ENCODE data around the gene TVP23B. TPM values are rescaled to one million over a fixed set of nuclear protein-coding genes. Genes with fewer than 3 reads are reported as not detected.
"Not testable (repeated sequence)": the region's sequence is repeated elsewhere in the genome, so short reads cannot be mapped to it uniquely, and the experiment has no call there.

Gene TVP23B
- polyA plus RNA-seq, 6 donors from 2014 or later = 41.0 to 66.7 (median 49.1) TPM

DNA sequence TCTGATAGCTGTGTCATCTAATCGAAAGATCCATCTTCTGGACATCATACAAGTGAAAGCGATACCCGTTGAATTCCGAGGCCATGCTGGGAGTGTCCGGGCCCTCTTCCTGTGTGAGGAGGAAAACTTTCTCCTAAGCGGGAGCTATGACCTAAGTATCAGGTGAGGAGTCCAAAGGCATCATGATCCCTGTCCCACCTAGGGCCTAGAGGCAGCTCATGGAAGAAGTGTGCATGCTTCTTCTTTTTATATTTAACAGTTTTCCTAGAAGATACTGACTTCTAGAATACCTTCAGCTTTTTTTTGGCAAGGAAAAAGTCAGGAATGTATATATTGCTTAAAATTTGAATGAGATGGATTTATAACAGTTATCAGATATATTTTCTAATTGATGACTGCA is 22.6 kb upstream of the TVP23B start:
- H3K4me1 Mint-ChIP-seq; ATAC-seq (ENCODE audit: low read depth in 2 of 2); H3K4me3 Mint-ChIP-seq; H3K36me3 Mint-ChIP-seq; H3K27me3 Mint-ChIP-seq; H3K9me3 Mint-ChIP-seq; DNase-seq; H3K27ac Mint-ChIP-seq: not testable (repeated sequence)

DNA sequence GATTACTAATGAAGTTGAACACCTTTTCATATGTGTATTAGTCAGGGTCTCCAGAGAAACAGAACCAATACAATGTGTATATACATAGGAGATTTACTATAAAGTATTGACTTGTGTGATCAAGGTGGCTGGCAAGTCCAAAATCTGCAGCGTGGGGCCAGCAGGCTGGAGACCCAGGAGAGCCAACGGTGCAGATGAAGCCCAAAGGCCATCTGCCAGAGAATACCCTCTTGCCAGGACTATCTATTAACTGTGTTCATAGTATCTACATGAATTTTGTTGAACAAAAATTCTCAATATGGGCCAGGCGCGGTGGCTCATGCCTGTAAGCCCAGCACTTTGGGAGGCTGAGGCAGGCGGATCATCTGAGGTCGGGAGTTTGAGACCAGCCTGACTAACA is 20.8 kb upstream of the TVP23B start:
- H3K36me3 Mint-ChIP-seq, H3K9me3 Mint-ChIP-seq, H3K27ac Mint-ChIP-seq: not testable (repeated sequence)

GRCh38 chr17:18770572-18770971 is 10.4 kb upstream of the TVP23B start:
- DNase-seq; ATAC-seq (ENCODE audit: low read depth in 2 of 2); H3K9me3 Mint-ChIP-seq; H3K4me1 Mint-ChIP-seq; H3K27ac Mint-ChIP-seq; H3K36me3 Mint-ChIP-seq; H3K4me3 Mint-ChIP-seq: not testable (repeated sequence)
- peaks cover 14 to 28% (median 25%) of the 10 kb centered on the region in 3 donors for H3K27me3 Mint-ChIP-seq

More for the DNA sequence above, 20.8 kb upstream of the TVP23B start:
- H3K4me3 Mint-ChIP-seq; DNase-seq; H3K4me1 Mint-ChIP-seq; ATAC-seq (ENCODE audit: low read depth in 2 of 2); H3K27me3 Mint-ChIP-seq: not testable (repeated sequence)

- ATAC-seq (ENCODE audit: low read depth in 2 of 2); H3K36me3 Mint-ChIP-seq; H3K4me3 Mint-ChIP-seq; H3K9me3 Mint-ChIP-seq; DNase-seq; H3K4me1 Mint-ChIP-seq: not testable (repeated sequence)
- H3K27ac Mint-ChIP-seq = peak overlapping the region in 2 of 6 donors; percentile 33 to 36
- H3K27me3 Mint-ChIP-seq = peaks cover 14 to 31% (median 28%) of the 10 kb centered on the region in 3 donors
Observed at GRCh38 chr17:18771066-18771465, 9.9 kb upstream of the TVP23B start.

GRCh38 chr17:18772471-18772870 is 8.5 kb upstream of the TVP23B start:
- no peak for ATAC-seq (ENCODE audit: low read depth in 2 of 2)
- H3K4me3 Mint-ChIP-seq = no peak overlapping the region
- H3K36me3 Mint-ChIP-seq = no peaks in the 10 kb centered on the region
- H3K9me3 Mint-ChIP-seq = no peaks in the 10 kb centered on the region
- no peak for DNase-seq
- H3K27ac Mint-ChIP-seq = no peak overlapping the region
- peaks cover 14 to 31% (median 28%) of the 10 kb centered on the region in 3 donors for H3K27me3 Mint-ChIP-seq
- no peaks in the 10 kb centered on the region for H3K4me1 Mint-ChIP-seq

DNA sequence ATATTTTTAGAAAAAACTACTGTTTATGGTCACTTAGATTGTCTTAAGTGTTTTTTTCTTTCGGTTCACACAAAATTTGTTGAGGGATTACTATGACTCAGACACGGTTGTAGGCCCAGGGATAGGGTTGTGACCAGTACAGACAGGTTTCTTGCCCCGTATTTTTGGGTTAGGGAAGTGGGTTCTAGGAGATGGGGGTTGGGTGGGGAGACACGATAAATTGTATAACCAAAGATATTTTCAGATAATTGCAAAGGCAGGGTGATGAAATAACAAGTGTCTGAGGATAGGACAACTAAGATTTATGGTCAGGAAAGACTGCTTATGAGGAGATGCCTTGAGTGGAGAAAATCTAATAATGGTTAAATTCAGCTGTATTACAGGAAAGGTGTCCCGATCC is 822 bp downstream of the TVP23B start:
- peak; percentile 6 for DNase-seq
- H3K9me3 Mint-ChIP-seq; ATAC-seq (ENCODE audit: low read depth in 2 of 2); H3K36me3 Mint-ChIP-seq; H3K27me3 Mint-ChIP-seq: not testable (repeated sequence)
- peak overlapping the region in 2 of 6 donors; percentile 38 to 47 for H3K27ac Mint-ChIP-seq
- H3K4me3 Mint-ChIP-seq = peak overlapping the region in 4 of 8 donors; percentile 25 to 97 (median 54)
- H3K4me1 Mint-ChIP-seq = peaks cover 20 to 25% (median 21%) of the 10 kb centered on the region in 3 donors

DNA sequence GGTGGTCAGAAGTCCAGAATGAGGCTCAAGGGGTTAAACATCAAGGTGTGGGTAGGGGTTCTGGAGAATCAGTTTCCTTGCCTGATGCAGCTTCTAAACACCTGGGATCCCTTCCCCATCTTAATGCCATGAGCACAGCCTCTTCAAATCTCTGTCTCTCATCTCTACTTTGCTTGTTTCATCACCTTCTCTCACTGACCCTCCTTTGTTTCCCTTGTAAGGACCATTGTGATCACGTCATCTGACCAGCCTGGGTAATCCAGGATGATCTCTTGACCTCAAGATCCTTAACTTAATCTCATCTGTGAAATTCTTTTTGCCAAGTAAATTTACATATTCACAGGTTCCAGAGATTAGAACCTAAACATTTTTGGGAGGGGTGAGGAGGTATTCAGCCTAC is 5.0 kb downstream of the TVP23B start:
- DNase-seq = not testable (repeated sequence)
- peak overlapping the region in 1 of 6 donors; percentile 76 for H3K27ac Mint-ChIP-seq

DNA sequence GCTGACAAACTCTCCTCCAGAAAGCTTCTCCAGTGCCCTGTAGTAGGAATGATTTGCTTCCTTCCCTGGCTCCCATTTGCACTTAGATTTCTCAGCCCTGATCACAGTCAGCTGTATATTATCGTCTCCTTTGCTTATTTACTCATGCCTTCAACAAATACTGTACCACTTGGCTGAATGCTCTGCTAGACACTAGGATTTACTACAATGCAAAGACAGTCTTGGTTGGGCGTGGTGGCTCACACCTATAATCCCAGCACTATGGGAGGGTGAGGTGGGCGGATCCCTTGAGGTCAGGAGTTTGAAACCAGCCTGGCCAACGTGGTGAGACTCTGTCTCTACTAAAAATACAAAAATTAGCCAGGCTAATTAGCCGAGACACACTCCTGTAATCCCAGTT is 5.9 kb downstream of the TVP23B start:
- H3K27ac Mint-ChIP-seq = peak overlapping the region in 1 of 6 donors; percentile 47
- not testable (repeated sequence) for DNase-seq; ATAC-seq (ENCODE audit: low read depth in 2 of 2); H3K36me3 Mint-ChIP-seq; H3K4me3 Mint-ChIP-seq; H3K27me3 Mint-ChIP-seq; H3K9me3 Mint-ChIP-seq
- H3K4me1 Mint-ChIP-seq = peaks cover 17 to 44% (median 37%) of the 10 kb centered on the region in 3 donors

More for the DNA sequence above, 5.0 kb downstream of the TVP23B start:
- not testable (repeated sequence) for H3K27me3 Mint-ChIP-seq; H3K9me3 Mint-ChIP-seq; ATAC-seq (ENCODE audit: low read depth in 2 of 2); H3K36me3 Mint-ChIP-seq
- Mint-ChIP-seq H3K4me3 (peak overlapping the region in 1 of 8 donors; percentile 68), H3K4me1 (peaks cover 20 to 44% (median 39%) of the 10 kb centered on the region in 3 donors)

DNA sequence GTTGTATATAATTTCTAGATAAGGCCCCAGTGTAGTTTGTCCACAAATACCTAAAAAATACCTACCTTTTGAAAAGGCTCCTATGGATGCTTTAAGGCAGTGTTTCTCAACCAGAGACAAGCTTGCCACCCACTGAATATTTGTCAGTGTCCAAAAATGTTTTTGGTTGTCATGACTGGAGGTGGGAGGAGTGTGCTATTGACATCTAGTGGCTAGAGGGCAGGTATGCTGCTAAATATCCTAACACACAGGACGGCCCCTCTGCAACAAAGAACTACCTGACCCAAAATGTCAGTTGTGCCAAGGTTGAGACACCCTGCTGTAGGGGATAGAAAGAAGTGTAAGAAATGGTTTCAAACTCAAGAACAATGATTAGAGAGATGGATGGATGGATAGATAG is 10.4 kb downstream of the TVP23B start:
- H3K4me1 Mint-ChIP-seq = peaks cover 3 to 24% (median 23%) of the 10 kb centered on the region in 3 donors
- peak; percentile 46 to 49 for ATAC-seq (ENCODE audit: low read depth in 2 of 2)
- DNase-seq, H3K27me3 Mint-ChIP-seq, H3K36me3 Mint-ChIP-seq, H3K4me3 Mint-ChIP-seq, H3K9me3 Mint-ChIP-seq, H3K27ac Mint-ChIP-seq: not testable (repeated sequence)

- not testable (repeated sequence) for ATAC-seq (ENCODE audit: low read depth in 2 of 2); H3K4me1 Mint-ChIP-seq; H3K36me3 Mint-ChIP-seq; H3K9me3 Mint-ChIP-seq; DNase-seq; H3K27me3 Mint-ChIP-seq
- Mint-ChIP-seq H3K27ac (peak overlapping the region in 2 of 6 donors; percentile 44 to 70), H3K4me3 (peak overlapping the region in 1 of 8 donors; percentile 44)
Observed at GRCh38 chr17:18794841-18795240, 13.9 kb downstream of the TVP23B start.

GRCh38 chr17:18796887-18797286 is 15.9 kb downstream of the TVP23B start:
- not testable (repeated sequence) for DNase-seq; H3K36me3 Mint-ChIP-seq; ATAC-seq (ENCODE audit: low read depth in 2 of 2); H3K4me1 Mint-ChIP-seq; H3K4me3 Mint-ChIP-seq; H3K9me3 Mint-ChIP-seq; H3K27me3 Mint-ChIP-seq
- H3K27ac Mint-ChIP-seq = peak overlapping the region in 1 of 6 donors; percentile 52

GRCh38 chr17:18803458-18804245 is 22.7 kb downstream of the TVP23B start:
- not testable (repeated sequence) for H3K9me3 Mint-ChIP-seq; DNase-seq; H3K27ac Mint-ChIP-seq; H3K27me3 Mint-ChIP-seq; H3K4me1 Mint-ChIP-seq; H3K4me3 Mint-ChIP-seq; H3K36me3 Mint-ChIP-seq; ATAC-seq (ENCODE audit: low read depth in 2 of 2)

DNA sequence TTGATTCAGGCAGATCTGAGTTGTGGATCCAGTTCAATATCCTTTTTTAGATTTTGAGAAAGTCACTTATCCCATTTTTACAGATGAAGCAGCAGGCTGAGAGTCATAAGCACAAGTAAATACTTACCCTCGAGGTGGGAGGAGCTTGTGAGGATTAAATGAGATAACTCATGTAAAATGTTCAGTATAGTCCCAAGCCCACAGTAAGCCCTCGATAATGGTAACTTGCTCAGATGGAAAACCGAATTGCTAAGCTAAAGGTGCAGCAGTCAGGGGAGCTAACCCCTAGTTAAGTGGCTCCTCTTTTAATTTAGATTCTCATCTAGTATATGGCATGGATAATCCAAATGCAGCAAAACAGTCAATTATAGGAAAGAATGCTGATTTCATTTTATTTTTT is 34.9 kb downstream of the TVP23B start:
- H3K4me1 Mint-ChIP-seq; DNase-seq; H3K27ac Mint-ChIP-seq; H3K36me3 Mint-ChIP-seq; H3K9me3 Mint-ChIP-seq; ATAC-seq (ENCODE audit: low read depth in 2 of 2); H3K4me3 Mint-ChIP-seq: not testable (repeated sequence)
- peaks cover 0 to 12% (median 4%) of the 10 kb centered on the region in 3 donors for H3K27me3 Mint-ChIP-seq

Data from naive B cell (primary cell).